GM18907 (cell line): ENCODE measurements around the gene GRB7.

ENCODE experiments used
- ATAC-seq: cut with Tn5 transposase; IDR thresholded peaks from one replicate; pipeline ENCODE4 v1.9.1; 2021; ENCODE audit warnings: mild to moderate bottlenecking, moderate library complexity; ENCODE audit not compliant: unreplicated experiment

The GRB7 gene

DNA sequence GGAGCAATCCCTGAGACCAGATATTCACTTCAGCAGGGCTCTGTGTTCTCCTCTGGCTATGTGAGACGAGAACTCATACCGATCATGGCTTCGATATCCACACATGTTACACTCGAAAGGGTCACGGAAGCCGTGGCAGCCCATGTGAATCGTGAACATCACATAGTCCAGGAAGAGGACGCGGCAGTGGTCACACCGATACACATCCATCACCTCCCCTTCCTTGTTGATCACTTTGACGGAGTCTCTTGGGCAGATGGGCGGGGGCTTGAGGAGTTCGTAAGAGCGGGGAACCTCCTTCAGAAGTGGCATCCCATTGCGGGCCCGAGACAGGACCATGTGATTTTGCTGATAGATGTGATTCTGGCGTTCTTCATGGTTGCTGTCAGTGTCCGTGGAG, 28.0 kb downstream of the GRB7 start:
- no peak for ATAC-seq

DNA sequence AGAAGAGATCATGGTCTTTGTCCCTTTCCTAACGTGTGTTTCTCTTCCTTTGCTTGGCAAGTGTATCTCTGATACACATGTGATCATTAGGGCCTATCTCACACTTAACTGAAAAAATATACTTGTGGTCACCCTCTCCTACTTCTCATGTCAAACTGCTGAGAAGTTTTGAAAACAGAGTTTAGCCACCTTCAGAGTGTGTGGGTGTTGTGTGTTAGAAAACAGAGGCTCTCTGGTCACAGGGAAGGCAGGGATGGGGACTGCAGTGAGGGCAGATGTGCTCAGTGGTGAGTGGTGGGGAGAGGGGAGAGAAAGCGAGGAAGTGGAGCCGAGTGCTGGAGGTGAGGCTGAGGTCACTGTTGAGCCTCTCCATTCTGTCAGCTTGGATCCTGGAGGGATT, 29.4 kb downstream of the GRB7 start:
- ATAC-seq = no peak

DNA sequence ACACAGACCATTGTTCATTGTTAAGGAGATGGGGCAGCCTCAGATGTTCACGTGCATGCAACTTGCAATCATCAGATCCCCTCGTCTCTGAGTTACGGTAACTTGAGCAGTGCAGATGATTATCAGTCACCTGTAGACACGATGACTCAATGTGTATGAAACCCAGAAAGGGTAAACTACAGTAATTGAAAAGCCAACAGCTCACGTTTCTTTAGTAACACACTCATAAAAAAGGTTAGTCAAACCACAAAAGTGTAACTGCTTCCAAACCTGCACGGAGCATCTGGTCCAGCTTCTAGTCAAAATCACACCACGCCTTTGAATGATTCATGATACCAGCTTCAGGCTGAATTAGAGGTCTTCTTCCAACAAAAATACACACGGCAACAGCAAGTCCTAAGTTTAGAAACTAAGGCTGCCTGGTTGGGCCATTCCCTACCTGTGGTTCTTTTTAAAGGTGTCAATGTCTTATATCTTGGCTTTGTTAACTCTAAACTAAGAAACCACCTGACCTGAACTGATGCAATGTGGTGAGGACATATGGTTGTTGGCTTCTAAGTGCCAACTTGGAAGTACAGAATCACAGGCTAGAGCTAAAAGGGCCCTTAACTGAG, 32.3 kb downstream of the GRB7 start:
- ATAC-seq = peak; percentile 58

DNA sequence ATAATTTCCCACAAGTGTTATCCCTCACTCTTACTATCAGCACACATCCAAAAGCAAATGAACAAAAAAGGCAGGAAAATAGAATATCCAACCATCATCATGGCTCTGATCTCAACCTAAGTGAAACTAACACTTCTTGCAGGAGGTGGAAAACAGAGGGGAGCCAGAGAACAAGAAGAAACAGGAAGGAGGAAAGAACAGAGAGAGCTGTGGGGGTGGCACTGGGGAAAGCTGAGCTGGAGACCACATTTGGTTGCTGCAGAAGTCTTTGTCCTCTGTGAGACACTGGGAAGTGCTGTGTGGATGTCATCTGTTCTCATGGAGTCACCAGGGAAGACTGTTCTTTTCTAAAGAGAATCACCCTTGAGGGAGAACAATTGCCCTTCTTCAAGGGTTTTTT, 34.7 kb downstream of the GRB7 start:
- no peak for ATAC-seq

DNA sequence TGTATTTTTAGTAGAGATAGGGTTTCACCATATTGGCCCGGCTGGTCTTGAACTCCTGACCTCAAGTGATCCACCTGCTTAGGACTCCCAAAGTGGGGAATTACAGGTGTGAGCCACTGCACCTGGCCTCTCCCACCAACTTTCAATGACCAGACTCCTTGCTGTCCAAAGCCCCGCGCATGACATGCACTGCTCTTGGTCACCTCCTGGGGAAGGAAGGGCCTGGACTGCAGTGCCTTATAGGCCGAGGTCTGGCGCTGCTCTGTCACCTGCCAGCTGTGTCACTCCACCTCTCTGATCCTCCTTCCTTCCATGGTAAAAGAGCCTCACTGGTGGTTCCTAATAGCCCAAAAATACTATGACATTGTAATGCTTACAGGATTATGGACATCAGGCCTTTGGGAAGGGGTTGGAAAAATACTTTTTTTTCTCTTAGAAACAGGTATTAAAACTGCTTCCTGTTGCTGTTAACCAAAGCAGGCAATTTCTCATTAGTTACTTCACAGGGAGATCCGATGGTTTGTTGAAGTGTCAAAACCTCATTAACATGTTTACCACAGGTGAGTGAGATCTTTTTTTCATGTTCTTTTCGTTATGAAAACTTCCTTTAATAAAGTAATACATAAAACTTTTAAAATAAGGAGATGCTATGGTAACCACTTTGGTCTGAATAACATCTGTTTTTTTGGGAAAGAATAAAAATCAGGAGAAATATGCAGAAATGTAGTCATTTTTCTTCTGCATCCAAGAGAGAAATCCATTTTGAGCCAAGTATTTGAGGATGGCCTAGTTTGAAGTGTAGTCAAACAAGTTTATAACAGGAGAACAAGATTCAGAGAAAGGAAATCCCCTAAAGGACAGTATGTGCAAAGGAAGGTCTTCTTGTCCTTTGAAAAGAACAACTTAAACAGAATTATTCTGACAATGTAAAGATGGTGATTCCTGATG, 35.5 kb downstream of the GRB7 start:
- ATAC-seq = no peak

DNA sequence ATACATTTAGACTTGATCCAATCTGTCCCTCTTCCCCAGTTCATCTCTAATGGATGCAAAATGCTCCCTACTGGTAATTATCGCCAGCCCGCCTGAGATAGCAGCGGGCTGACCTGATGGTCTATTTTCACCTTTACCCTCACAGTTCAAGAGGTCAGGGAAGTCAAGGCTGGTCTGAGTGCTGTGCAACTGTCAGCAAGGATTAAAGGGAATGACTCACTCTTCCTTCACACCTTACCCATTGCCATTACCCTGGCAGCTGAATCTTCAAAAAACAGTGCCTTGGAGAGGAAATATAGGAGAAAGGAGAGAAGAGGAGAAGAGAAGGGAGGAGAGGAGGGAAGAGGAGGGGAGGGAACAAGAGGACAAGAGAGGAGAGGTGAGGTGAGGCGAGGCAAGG, 36.3 kb downstream of the GRB7 start:
- no peak for ATAC-seq

DNA sequence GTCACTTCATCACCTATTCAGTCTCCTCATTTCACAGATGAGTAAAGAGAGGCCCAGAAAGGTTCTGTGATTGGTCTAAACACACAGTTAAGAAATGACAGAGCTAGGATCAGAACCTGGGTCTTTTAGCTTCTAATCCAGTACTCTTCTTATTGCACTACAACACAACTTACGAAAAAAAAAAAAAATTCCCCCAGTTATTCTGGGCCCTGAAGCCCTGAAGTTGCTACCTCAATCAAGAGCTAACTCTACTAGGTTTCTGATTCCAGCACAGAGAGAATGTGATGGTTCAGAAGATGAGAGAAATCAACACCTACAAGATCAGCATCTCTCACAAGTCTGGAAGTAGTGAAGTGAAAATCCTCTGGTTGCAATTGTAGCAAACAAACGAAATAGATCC, 37.3 kb downstream of the GRB7 start:
- no peak for ATAC-seq

GRCh38 chr17:39776252-39776651, 38.5 kb downstream of the GRB7 start:
- ATAC-seq = no peak

DNA sequence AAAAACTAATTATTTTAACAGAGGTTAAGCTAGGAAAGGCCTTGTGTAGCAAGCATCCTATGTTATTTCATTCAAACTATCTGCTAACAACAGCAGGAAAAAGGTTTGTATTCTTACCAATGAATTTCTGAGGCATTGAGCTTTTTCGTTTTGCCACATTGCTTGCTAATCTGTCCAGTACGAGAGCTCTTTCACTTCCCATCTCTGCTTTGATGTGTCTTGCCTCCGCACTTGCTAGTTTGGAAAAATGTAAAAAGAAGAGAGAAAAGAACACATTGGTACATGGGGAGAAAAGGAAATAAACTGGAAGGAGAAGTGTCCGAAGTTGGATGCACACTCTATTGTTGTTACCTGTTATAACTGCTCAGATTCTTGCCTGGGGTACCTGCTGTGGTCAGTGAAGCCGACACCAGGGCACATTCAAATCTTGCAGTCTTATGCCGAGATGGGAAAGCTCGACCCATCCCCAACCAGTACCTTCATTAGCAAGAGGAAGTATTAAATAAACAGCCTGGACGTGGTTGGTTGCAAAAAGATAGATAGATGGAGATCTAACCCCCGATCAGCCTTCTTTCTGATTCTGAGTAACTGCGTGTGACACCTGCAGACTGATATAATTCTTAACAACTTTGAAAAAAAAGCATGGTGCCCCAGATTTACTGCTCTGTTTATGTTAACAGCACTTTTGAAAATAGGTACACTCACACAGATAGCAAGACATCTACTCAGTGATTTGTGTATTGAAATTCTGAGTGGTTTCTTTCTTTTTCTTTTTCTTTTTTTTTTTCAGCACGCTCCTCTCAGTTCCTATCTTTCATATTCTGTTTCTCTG, 40.0 kb downstream of the GRB7 start:
- ATAC-seq = no peak

- ATAC-seq = no peak
These were observed 43.5 kb downstream of the GRB7 start for GRCh38 chr17:39781031-39781860.

GRCh38 chr17:39781861-39782213, 44.1 kb downstream of the GRB7 start:
- no peak for ATAC-seq

GRCh38 chr17:39782481-39782880, 44.7 kb downstream of the GRB7 start:
- no peak for ATAC-seq

DNA sequence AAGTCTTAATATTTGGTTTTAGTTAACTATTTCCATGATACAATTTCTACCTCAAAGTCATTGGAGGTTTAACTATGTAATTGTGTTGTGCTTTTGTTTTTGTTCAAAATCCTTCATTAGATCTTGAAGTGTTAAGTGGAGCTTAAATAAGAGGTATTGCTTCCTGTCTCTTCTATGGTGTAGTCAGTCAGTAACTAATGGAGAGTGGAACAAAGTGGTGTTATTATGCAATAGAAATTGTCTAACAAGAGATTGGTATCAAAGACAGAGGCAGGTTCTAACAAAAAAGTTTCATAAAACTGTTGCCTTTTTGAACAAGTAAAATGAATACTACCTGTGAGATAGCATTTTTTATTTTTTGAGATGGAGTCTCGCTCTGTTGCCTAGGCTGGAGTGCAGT, 45.2 kb downstream of the GRB7 start:
- no peak for ATAC-seq

- ATAC-seq = no peak
These were observed 49.3 kb downstream of the GRB7 start for GRCh38 chr17:39787041-39787440.

GRCh38 chr17:39787743-39788484, 50.2 kb downstream of the GRB7 start:
- ATAC-seq = no peak

- ATAC-seq = no peak
These were observed 53.6 kb downstream of the GRB7 start for GRCh38 chr17:39791111-39791992.

DNA sequence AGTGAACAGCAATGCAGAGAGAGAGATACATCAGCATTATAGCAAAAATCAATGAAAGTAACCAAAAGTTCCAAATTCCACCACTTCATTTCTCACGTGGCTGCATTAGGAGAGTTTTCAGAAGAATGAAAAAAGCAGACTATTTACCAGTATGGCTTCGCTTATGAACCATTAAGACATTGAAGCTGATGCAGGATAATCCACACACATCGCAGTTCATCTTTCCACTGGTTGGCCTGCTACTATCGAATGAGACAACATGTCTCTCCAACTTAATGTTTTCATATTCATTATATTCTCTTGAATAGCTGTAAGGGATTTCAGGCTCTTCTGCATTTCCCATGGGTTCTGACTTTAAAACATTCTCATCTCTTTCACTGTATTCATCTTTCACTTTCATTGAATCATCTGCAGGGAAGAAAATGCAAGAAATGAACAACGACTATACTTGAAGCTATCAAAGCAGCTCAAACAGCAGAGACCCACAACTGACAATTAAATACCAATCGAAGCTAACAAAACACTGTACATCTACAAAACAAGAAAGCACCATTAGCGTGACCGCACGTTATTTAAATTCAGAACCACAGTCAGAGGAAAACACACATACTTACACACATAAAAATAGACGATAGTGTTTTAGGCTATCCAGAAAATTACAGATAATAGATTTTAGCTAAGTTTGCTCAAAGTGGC, 54.9 kb downstream of the GRB7 start:
- ATAC-seq = no peak

DNA sequence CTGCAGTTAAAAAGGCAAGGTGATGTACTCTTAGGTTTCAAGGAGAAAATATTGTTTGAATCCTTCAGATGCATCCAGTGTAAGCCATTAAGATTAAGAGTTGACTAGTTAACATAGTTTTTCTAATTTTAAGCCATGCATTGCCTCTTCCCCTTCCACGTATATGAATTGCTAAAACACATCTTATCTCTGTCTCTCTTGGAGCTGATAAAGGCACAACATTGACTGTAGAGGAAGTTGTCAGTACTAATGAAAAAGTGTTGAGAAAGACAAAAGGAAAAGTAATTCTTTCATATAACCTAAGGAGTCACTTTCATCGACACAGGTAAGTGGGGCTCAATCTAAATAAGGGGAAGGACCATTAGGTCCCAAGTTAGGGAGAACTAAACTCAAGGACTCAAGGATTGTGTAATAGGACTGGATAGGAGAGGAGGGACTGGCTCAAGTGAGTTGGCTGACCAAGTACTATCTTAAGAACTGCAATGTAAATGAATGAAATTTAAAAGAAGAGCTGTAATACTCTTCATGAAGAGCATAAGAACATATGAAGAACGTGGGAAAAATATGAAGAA, 55.6 kb downstream of the GRB7 start:
- ATAC-seq = no peak
